Measurements from ENCODE around the gene RARS1.

DNA sequence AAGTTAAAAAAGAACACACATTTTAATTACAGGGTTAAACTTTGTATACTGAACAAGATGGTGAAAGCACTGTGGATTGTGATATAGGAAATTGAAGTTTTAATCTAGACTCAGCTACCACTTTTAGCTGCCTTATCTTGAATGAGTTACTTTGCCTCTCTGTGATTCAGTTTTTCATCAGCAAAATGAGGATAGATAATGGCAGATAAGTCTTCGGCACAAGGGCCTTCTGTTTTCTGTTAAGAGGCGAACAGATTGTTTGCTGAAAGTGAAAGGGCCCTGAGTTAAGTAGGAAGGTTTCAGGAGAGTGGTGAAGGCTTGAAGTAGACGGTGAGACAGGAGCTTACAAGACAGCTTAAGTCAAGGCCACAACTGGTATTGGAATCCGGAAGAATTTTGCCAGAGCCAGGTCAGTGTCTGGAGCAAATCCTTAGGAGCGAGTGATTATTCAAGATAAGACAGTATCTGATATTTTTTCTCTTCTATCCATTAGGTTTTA lies 7.8 kb downstream of the RARS1 start:
- TF ChIP-seq, protein P1, sequence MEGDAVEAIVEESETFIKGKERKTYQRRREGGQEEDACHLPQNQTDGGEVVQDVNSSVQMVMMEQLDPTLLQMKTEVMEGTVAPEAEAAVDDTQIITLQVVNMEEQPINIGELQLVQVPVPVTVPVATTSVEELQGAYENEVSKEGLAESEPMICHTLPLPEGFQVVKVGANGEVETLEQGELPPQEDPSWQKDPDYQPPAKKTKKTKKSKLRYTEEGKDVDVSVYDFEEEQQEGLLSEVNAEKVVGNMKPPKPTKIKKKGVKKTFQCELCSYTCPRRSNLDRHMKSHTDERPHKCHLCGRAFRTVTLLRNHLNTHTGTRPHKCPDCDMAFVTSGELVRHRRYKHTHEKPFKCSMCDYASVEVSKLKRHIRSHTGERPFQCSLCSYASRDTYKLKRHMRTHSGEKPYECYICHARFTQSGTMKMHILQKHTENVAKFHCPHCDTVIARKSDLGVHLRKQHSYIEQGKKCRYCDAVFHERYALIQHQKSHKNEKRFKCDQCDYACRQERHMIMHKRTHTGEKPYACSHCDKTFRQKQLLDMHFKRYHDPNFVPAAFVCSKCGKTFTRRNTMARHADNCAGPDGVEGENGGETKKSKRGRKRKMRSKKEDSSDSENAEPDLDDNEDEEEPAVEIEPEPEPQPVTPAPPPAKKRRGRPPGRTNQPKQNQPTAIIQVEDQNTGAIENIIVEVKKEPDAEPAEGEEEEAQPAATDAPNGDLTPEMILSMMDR (IDR thresholded peaks at IDR 0.05): no peak
- no peak for TF ChIP-seq POLR2A (IDR thresholded peaks at IDR 0.05)

Data from thyroid gland (tissue), 4 donors.